IPS-15b (cell line): Measurements from ENCODE around the gene PPP1R36.
"Not testable (repeated sequence)": the region's sequence is repeated elsewhere in the genome, so short reads cannot be mapped to it uniquely, and the experiment has no call there.

Source experiments
- H3K27me3 ChIP-seq: one replicate; pipeline ENCODE4 v1.6.1; 2013; ENCODE audit warnings: low read length; ENCODE audit not compliant: control insufficient read depth, insufficient read depth
- H3K36me3 ChIP-seq: one replicate; pipeline ENCODE4 v1.6.1; 2013; ENCODE audit warnings: low read length; ENCODE audit not compliant: control insufficient read depth, insufficient read depth
- H3K4me1 ChIP-seq: one replicate; pipeline ENCODE4 v1.6.1; 2013; ENCODE audit warnings: mild to moderate bottlenecking, low read length; ENCODE audit not compliant: control insufficient read depth, insufficient read depth
- H3K4me3 ChIP-seq: one replicate; pipeline ENCODE4 v1.5.1; 2013; ENCODE audit warnings: low read depth, low read length
- H3K9ac ChIP-seq: one replicate; pipeline ENCODE4 v1.6.1; 2013; ENCODE audit warnings: low read depth, mild to moderate bottlenecking, low read length
- H3K9me3 ChIP-seq: one replicate; pipeline ENCODE4 v1.6.1; 2013; ENCODE audit warnings: mild to moderate bottlenecking, low read length; ENCODE audit not compliant: control insufficient read depth, insufficient read depth

The PPP1R36 gene

GRCh38 chr14:64554556-64554955 lies 4.8 kb downstream of the PPP1R36 start:
- Histone ChIP-seq H3K27me3 (peaks cover 13% of the 10 kb centered on the region), H3K4me1 (peaks cover 3% of the 10 kb centered on the region), H3K4me3 (no peak overlapping the region), H3K9me3 (no peaks in the 10 kb centered on the region), H3K9ac (no peak overlapping the region), H3K36me3 (no peaks in the 10 kb centered on the region)

DNA sequence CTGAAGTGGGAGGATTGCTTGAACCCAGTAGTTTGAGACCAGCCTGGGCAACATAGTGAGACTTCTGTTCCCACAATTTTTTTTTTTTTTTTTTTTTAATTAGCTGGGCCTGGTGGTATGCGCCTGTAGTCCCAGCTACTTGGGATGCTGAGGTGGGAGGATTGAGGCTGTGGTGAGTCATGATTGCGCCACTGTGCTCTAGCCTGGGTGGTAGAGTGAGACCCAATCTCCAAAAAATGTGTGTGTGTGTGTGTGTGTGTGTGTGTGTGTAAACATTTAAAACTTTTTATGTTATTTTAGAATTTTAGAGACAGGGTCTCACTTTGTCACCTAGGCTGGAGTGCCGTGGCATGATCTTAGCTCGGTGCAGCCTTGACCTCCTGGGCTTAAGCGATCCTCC lies 6.8 kb downstream of the PPP1R36 start:
- peaks cover under 1% of the 10 kb centered on the region for H3K27me3 ChIP-seq
- no peaks in the 10 kb centered on the region for H3K4me1 ChIP-seq
- H3K9ac ChIP-seq: no peak overlapping the region
- no peak overlapping the region for H3K4me3 ChIP-seq
- H3K36me3 ChIP-seq: no peaks in the 10 kb centered on the region
- no peaks in the 10 kb centered on the region for H3K9me3 ChIP-seq

- not testable (repeated sequence) for H3K36me3 ChIP-seq, H3K4me3 ChIP-seq, H3K4me1 ChIP-seq, H3K27me3 ChIP-seq, H3K9ac ChIP-seq, H3K9me3 ChIP-seq
Measured at GRCh38 chr14:64558216-64558615, 8.5 kb downstream of the PPP1R36 start.

DNA sequence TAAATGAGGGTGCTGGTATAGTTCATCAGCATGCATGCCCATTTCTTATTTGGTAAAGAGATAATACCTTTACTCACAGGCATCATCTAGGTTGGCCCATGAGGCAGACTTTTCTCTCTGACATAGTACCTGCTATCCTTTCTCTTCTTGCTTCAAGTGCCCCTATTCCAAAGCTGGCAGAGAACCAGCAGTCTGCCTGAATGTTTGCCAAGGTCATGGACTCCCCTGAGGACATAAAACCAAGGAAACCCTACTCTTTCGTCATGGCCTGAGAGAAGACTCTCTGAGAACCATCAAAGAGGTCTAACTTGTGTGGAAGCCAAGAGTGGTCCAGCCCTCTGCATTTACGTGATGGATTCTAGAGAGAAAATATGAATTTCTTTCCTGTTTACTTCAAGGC lies 11.9 kb downstream of the PPP1R36 start:
- Histone ChIP-seq H3K4me1 (peaks cover 2% of the 10 kb centered on the region), H3K9me3 (no peaks in the 10 kb centered on the region), H3K4me3 (no peak overlapping the region), H3K27me3 (no peaks in the 10 kb centered on the region), H3K36me3 (no peaks in the 10 kb centered on the region), H3K9ac (no peak overlapping the region)

DNA sequence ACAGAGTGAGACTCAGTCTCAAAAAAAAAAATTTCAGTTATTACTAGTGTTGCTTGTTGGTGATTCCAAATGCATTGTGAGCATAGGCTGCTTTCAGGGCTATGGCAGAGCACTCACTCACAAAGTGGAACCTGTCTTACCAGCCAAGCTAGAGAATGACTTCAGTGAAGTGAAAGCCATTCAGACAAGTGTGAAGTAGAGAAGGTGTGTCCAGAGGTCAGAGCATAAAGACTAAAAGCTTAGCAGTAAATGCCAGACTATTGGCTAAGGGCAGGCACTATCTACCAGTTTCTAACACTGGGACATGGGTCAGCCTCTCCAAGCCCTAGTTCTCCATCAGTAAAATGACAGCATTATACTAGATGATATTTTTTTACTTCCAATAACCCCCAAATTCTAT lies 12.7 kb downstream of the PPP1R36 start:
- Histone ChIP-seq H3K9ac (no peak overlapping the region), H3K36me3 (no peaks in the 10 kb centered on the region), H3K27me3 (no peaks in the 10 kb centered on the region), H3K9me3 (no peaks in the 10 kb centered on the region), H3K4me3 (no peak overlapping the region), H3K4me1 (peaks cover 2% of the 10 kb centered on the region)

DNA sequence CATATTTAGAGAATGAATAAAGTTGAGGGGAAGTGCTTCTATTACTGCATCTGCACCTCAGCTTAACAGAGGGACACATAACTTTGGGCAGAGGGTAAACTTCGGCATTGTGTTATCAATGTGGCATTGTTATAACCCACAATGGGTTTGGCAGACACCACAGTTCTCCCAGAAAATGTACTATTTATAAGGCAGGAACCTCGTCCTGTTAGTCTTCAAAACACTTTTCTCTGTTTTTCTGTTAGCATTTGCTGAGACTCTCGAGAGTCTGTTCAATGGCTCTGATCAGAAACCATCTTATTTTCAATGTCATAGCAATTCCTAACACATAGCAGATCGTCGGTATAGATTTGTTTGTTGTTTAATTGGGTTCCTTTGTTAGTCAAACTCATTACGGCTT lies 13.9 kb downstream of the PPP1R36 start:
- H3K4me1 ChIP-seq: peaks cover 2% of the 10 kb centered on the region
- no peak overlapping the region for H3K4me3 ChIP-seq
- no peaks in the 10 kb centered on the region for H3K9me3 ChIP-seq
- no peaks in the 10 kb centered on the region for H3K27me3 ChIP-seq
- H3K36me3 ChIP-seq: no peaks in the 10 kb centered on the region
- no peak overlapping the region for H3K9ac ChIP-seq

GRCh38 chr14:64566651-64567122 lies 16.9 kb downstream of the PPP1R36 start:
- Histone ChIP-seq H3K4me1 (peaks cover 2% of the 10 kb centered on the region), H3K9me3 (no peaks in the 10 kb centered on the region), H3K4me3 (no peak overlapping the region), H3K9ac (no peak overlapping the region), H3K27me3 (no peaks in the 10 kb centered on the region), H3K36me3 (no peaks in the 10 kb centered on the region)

GRCh38 chr14:64569138-64569631 lies 19.4 kb downstream of the PPP1R36 start:
- Histone ChIP-seq H3K9ac (no peak overlapping the region), H3K36me3 (no peaks in the 10 kb centered on the region), H3K9me3 (no peaks in the 10 kb centered on the region), H3K4me3 (no peak overlapping the region), H3K27me3 (no peaks in the 10 kb centered on the region), H3K4me1 (peaks cover 6% of the 10 kb centered on the region)

- H3K4me3 ChIP-seq, H3K9ac ChIP-seq, H3K4me1 ChIP-seq, H3K27me3 ChIP-seq, H3K36me3 ChIP-seq, H3K9me3 ChIP-seq: not testable (repeated sequence)
Measured at GRCh38 chr14:64569646-64570045, 19.9 kb downstream of the PPP1R36 start.

GRCh38 chr14:64572386-64573104 lies 22.8 kb downstream of the PPP1R36 start:
- Histone ChIP-seq H3K4me1 (peaks cover 6% of the 10 kb centered on the region), H3K36me3 (no peaks in the 10 kb centered on the region), H3K9me3 (no peaks in the 10 kb centered on the region), H3K27me3 (no peaks in the 10 kb centered on the region), H3K4me3 (no peak overlapping the region), H3K9ac (no peak overlapping the region)

DNA sequence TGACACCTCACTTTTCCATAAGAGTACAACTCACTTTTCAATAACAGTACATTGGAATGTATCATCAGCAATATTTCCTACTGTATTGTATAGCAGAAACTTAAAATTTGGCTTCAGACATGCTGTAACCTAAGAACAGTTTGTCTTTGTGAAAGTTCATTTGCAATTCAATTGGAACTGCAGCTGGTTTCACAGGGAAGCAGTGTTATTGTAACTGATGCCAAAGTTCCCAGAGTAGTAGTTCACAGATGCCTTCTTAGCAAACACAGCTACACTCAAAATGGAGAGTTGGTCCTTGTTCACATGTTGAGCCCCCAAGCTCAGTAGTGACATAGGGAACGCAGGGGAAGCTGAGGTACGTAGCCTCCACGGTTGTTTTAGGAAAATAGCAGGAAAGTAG lies 23.3 kb downstream of the PPP1R36 start:
- Histone ChIP-seq H3K9ac (no peak overlapping the region), H3K4me1 (peaks cover 6% of the 10 kb centered on the region), H3K4me3 (no peak overlapping the region), H3K9me3 (no peaks in the 10 kb centered on the region), H3K27me3 (no peaks in the 10 kb centered on the region), H3K36me3 (no peaks in the 10 kb centered on the region)

GRCh38 chr14:64574371-64575107 lies 24.8 kb downstream of the PPP1R36 start:
- no peak overlapping the region for H3K9ac ChIP-seq
- no peaks in the 10 kb centered on the region for H3K9me3 ChIP-seq
- no peaks in the 10 kb centered on the region for H3K27me3 ChIP-seq
- no peaks in the 10 kb centered on the region for H3K36me3 ChIP-seq
- peaks cover 6% of the 10 kb centered on the region for H3K4me1 ChIP-seq
- no peak overlapping the region for H3K4me3 ChIP-seq
